HEK293 (cell line): Measurements from ENCODE around the gene PRCD.

Experiments
- HOXA7 ChIP-seq: sonication (generic); formaldehyde crosslinking; IDR thresholded peaks from 2 replicates; pipeline ENCODE4 v1.8.1; 2022; ENCODE audit warnings: missing genetic modification reagents, borderline replicate concordance
- IKZF3 ChIP-seq: fragments of 450-650 bp; IDR thresholded peaks from 2 replicates; pipeline ENCODE4 v1.5.0; 2018; ENCODE audit warnings: missing biosample characterization, mild to moderate bottlenecking, missing genetic modification characterization, moderate library complexity
- KLF10 ChIP-seq: fragments of 450-650 bp; IDR thresholded peaks from 2 replicates; pipeline ENCODE4 v1.5.1; 2018; ENCODE audit warnings: missing biosample characterization, mild to moderate bottlenecking, missing genetic modification characterization
- ZNF223 ChIP-seq: fragments of 450-650 bp; formaldehyde crosslinking; IDR thresholded peaks from 2 replicates; pipeline ENCODE4 v1.5.1; 2016; ENCODE audit warnings: missing biosample characterization, missing genetic modification characterization
- ZNF629 ChIP-seq: fragments of 450-650 bp; formaldehyde crosslinking; IDR thresholded peaks from 2 replicates; pipeline ENCODE4 v1.5.1; 2017; ENCODE audit warnings: missing biosample characterization, missing genetic modification characterization
- TF ChIP-seq, protein P1 (sequence below): fragments of 450-650 bp; IDR thresholded peaks from 2 replicates; pipeline ENCODE4 v1.5.1; 2018; ENCODE audit warnings: missing biosample characterization, missing genetic modification characterization
- TF ChIP-seq, protein P2 (sequence below): fragments of 450-650 bp; formaldehyde crosslinking; IDR thresholded peaks from 2 replicates; pipeline ENCODE4 v1.5.1; 2016; ENCODE audit warnings: missing biosample characterization, missing genetic modification characterization, low read depth
- TF ChIP-seq, protein P3 (sequence below): fragments of 450-650 bp; formaldehyde crosslinking; IDR thresholded peaks from 2 replicates; pipeline ENCODE4 v1.5.1; 2016; ENCODE audit warnings: missing biosample characterization, missing genetic modification characterization

DNA sequence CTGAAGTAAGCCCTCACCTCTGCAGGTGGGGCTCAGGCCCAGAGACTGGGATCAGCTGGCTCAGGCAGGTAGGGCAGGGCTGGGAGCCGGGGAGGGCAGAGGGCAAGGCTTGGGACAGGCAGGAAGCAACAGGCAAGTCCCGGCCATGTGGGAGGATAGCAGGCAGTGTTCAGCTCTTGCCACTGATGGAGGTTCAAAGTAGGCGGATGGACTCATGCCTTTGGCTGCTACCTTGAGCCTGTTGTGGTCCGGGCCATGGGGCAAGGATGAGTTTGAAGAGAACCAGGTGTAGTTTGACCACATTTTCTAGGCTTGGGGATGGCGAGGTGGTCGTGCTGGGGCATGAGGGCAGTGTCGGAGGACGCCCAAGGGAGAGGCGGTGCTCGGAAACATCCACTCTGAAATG lies 2.7 kb downstream of the PRCD start:
- no peak for TF ChIP-seq IKZF3 (tag by site-specific recombination)
- TF ChIP-seq, protein P1, sequence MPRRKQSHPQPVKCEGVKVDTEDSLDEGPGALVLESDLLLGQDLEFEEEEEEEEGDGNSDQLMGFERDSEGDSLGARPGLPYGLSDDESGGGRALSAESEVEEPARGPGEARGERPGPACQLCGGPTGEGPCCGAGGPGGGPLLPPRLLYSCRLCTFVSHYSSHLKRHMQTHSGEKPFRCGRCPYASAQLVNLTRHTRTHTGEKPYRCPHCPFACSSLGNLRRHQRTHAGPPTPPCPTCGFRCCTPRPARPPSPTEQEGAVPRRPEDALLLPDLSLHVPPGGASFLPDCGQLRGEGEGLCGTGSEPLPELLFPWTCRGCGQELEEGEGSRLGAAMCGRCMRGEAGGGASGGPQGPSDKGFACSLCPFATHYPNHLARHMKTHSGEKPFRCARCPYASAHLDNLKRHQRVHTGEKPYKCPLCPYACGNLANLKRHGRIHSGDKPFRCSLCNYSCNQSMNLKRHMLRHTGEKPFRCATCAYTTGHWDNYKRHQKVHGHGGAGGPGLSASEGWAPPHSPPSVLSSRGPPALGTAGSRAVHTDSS (tag by site-specific recombination), result no peak
- TF ChIP-seq ZNF629 (tag by site-specific recombination), result no peak
- TF ChIP-seq, protein P2, sequence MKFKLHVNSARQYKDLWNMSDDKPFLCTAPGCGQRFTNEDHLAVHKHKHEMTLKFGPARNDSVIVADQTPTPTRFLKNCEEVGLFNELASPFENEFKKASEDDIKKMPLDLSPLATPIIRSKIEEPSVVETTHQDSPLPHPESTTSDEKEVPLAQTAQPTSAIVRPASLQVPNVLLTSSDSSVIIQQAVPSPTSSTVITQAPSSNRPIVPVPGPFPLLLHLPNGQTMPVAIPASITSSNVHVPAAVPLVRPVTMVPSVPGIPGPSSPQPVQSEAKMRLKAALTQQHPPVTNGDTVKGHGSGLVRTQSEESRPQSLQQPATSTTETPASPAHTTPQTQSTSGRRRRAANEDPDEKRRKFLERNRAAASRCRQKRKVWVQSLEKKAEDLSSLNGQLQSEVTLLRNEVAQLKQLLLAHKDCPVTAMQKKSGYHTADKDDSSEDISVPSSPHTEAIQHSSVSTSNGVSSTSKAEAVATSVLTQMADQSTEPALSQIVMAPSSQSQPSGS (tag by site-specific recombination), result no peak
- TF ChIP-seq HOXA7, result no peak
- no peak for TF ChIP-seq KLF10
- TF ChIP-seq, protein P3, sequence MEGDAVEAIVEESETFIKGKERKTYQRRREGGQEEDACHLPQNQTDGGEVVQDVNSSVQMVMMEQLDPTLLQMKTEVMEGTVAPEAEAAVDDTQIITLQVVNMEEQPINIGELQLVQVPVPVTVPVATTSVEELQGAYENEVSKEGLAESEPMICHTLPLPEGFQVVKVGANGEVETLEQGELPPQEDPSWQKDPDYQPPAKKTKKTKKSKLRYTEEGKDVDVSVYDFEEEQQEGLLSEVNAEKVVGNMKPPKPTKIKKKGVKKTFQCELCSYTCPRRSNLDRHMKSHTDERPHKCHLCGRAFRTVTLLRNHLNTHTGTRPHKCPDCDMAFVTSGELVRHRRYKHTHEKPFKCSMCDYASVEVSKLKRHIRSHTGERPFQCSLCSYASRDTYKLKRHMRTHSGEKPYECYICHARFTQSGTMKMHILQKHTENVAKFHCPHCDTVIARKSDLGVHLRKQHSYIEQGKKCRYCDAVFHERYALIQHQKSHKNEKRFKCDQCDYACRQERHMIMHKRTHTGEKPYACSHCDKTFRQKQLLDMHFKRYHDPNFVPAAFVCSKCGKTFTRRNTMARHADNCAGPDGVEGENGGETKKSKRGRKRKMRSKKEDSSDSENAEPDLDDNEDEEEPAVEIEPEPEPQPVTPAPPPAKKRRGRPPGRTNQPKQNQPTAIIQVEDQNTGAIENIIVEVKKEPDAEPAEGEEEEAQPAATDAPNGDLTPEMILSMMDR (tag by site-specific recombination), result no peak
- no peak for TF ChIP-seq ZNF223
